GM19043 (cell line): ENCODE measurements around the gene PLB1.
"Not testable (repeated sequence)": the region's sequence is repeated elsewhere in the genome, so short reads cannot be mapped to it uniquely, and the experiment has no call there.

Source experiments
- ATAC-seq: cut with Tn5 transposase; IDR thresholded peaks from one replicate; pipeline ENCODE4 v1.9.1; 2021; ENCODE audit warnings: low read depth; ENCODE audit not compliant: unreplicated experiment

Gene PLB1

DNA sequence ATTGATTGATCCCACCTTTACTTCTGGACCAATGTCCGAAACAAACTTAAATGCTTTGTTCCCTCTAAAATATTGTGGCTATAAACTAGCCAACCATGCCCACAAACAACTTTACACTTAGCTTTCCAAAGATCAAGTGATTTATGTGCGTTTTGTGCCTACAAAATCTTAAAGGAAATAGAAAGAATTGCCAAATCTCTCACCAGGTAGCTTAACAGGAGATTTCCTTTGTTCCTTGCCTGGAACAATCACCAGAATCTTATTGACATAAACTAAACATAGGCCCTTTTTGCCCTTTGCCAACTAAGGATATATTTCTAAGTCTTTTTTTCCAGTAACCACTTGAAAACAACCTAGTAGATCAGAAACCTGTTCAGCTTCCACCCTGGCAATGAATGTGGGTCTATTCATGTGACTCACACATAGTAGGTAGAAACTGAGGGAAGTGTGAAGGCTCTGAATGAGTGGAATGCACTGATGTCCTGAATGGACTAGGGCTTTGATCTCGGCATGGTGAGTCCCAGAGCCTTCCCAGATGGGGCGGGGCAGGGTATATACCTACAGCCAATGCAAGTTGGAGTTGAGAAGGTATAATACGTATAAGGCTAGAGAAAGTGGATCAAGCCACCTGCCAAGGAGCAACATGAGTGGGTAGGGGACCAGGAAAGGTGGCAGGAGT is 161.2 kb downstream of the PLB1 start:
- ATAC-seq, result no peak

- no peak for ATAC-seq
These were observed 162.5 kb downstream of the PLB1 start for GRCh38 chr2:28658369-28658768.

- ATAC-seq, result no peak
These were observed 163.3 kb downstream of the PLB1 start for GRCh38 chr2:28659127-28659526.

GRCh38 chr2:28661589-28662001 is 165.7 kb downstream of the PLB1 start:
- no peak for ATAC-seq

DNA sequence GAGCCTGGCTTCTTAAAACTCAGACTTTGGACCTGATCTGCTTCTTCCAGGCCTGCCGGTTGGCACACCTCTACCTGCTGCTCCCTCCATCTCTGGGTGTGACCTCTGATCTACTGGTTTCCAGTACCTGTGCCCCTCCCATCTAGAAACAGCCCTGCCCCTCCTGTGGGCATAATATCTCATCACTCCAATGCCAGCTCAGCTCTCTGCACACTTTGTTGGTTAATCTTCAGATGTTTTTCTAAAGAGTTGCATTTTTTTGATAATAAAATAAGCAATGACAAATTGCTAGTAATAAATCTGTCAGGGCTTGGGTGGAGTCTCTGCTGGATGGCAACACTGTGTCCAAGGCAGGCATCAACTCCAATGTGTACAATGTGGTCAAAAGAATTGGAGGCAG is 166.2 kb downstream of the PLB1 start:
- ATAC-seq, result no peak

DNA sequence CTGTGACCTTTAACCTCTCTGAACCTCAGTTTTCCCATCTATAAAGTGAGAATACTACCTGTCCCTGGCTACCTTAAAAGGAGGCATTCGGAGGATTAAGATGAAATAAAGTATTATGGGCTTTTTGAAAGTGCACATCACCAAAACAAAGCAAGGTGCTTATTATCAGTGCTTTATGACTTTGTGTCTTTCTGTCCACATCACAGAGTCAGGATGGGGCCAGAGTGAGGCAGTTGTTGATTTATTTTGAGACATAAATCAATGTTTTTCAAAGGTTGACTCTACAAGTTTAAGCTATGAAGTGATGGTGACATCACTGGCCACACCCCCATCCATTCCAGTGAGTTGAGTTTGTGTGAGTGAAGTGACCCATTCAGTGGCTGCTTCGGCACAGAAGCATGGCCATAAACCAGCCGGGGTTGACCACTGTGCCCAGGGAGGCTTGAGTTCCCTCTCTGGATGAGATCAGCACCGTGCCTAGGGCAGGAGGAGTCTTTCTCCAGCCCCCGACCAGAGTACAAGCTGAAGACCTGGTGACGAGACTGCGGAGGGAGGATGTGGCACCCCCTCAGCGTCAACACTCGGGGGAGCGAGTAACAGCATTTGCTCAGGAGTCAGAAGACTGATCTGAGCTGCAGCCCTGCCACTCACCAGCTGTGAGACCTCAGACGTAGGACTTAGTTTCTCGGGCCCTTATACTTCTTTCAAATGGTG is 166.8 kb downstream of the PLB1 start:
- no peak for ATAC-seq

GRCh38 chr2:28663359-28663758 is 167.5 kb downstream of the PLB1 start:
- no peak for ATAC-seq

DNA sequence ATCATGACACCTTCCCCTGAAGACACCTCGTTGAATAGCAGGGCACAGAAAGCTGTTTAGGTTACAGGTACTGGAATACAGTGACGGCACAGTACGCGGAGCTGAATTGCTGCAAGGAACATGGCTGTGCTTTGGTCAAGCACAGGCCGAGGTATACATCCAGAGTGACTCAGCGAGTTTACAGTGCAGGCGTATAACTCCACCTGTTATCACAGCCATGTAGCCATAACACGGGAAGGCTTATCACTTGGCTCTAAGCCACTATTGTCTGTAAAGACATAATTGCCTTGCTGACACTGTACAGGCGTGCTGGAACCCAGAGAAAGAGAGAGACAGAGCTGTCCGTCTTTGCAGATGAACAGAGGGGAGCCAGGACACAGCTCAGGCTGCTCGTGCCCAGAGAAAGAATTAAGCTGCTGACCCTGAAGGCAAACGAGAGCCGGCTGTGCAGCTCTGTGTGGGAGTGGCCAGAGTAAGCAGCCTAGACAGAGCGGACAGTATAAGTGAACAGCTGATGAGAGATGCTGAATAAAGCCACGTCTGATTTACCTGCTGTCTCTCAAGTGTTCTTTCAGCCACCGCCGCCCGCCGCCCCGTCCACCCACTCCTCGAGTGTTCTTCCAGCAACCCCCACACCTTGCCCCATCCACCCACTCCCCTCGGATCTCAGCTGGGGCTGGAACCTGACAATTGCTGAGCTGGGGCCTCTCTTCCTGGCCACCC is 168.4 kb downstream of the PLB1 start:
- ATAC-seq, result no peak

GRCh38 chr2:28665041-28665704 is 169.3 kb downstream of the PLB1 start:
- ATAC-seq, result no peak

DNA sequence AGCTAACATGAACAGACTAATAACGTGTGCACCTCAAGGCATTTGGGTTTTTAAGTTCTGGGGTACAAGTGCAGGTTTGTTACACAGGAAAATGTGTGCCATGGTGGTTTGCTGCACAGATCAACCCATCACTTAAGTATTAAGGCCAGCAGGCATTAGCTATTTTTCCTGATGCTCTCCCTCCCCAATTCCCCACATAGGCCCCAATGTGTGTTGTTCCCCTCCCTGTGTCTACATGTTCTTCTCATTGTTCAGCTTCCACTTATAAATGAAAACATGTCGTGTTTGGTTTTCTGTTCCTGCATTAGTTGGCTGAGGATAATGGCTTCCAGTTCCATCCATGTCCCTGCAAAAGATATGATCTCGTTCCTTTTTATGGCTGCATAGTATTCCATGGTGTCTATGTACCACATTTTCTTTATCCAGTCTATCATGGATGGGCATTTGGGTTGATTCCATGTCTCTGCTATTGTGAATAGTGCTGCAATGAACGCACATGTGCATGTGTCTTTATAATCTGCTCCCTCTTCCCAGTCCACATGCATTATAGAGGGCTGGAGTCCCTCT is 170.0 kb downstream of the PLB1 start:
- ATAC-seq, result not testable (repeated sequence)

DNA sequence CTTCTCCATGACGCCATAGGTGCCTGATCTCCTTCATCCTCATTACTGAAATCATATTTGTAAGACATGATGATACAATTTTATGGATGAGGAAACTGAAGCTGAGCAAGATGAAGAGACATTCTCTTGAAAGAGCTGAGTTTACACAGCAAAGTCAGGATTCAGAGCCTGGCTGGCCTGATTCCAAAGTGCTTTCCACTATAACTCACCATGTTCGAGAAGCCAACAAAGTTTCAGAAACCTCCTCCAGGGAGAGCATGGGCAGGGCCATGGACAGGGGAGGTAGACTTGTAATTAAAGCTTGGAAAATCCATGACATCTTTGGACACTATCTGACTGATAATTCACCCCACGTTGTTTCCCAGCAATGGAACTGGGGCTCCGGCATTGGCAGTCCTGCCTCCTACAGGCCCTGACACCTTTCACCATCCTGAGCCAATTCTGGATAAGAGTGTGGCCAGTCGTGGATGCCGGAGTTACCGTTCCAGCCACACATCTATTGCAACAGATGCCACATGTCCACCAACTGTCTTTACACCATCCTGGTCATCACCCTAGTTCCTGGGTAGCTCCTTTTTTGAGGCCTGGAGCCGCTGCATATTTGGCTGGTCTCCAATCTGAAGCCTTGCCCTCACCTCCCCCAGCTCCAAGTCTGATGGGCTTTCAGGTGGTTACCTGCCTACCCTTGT is 170.8 kb downstream of the PLB1 start:
- ATAC-seq, result no peak

DNA sequence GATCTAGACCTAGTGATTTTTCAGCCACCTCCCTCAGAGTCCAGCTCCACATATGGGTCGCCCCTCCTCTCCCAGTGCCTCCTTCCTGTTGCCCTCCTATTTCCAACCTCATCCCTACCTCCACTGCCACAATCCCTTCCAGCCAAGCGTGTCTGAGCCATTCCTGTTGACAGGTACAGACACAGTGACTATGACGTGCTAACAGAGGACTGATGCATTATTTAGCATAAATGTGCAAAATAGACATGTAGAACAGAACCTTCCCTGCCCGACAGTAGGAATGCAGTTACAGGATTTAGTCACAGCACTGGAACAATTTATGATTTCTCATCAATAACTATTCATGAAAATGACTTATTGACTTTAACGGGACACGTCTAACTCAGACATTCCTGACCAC is 171.4 kb downstream of the PLB1 start:
- ATAC-seq, result no peak

GRCh38 chr2:28668106-28668814 is 172.4 kb downstream of the PLB1 start:
- no peak for ATAC-seq

DNA sequence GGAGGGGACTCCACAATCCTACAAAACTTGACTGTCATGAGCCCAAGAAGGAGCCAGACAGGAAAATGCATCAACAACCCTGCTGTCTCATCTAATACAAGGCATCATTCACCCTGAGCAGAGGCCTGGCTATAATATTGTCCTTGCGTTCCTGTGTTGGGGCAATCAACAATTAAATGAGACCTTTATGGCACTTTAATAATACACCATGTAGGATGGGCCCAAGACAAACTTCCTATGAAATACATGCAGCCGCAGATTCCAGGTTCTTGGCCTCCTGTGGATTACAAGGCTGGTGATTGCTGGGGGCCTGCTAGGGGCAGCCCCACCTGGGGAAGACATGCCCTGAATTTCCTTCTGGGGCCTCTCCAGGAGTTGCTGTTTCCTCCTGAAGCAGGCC is 173.0 kb downstream of the PLB1 start:
- no peak for ATAC-seq

- ATAC-seq, result no peak
These were observed 175.0 kb downstream of the PLB1 start for GRCh38 chr2:28670856-28671255.

DNA sequence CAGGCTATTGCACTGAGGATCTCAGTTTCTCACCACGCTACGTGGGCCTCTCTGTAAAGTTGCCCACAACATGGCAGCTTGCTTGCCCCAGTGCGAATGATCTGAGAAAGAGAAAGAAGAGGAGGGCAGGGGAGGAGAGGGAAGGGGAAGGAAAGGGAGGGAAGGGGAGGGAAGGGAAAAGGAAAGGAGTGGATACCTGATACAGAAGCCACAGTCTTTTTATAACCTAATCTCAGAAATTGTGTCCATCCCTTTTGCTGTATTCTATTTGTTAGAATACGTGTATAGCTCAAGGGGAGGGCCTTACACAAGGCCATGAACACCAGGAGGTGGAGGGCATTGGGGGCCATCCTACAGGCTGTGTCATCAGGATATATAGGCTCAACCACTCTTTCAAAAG is 177.5 kb downstream of the PLB1 start:
- no peak for ATAC-seq

GRCh38 chr2:28674062-28674712 is 178.3 kb downstream of the PLB1 start:
- ATAC-seq, result no peak

- ATAC-seq, result no peak
These were observed 178.8 kb downstream of the PLB1 start for GRCh38 chr2:28674713-28675068.

GRCh38 chr2:28676152-28676835 is 180.4 kb downstream of the PLB1 start:
- no peak for ATAC-seq
